ENCODE data around the gene OPN4. TPM values are rescaled to one million over a fixed set of nuclear protein-coding genes. Genes with fewer than 3 reads are reported as not detected.

Gene OPN4
- total and polyA plus RNA-seq, 5 donors from 2014 or later: not detected

DNA sequence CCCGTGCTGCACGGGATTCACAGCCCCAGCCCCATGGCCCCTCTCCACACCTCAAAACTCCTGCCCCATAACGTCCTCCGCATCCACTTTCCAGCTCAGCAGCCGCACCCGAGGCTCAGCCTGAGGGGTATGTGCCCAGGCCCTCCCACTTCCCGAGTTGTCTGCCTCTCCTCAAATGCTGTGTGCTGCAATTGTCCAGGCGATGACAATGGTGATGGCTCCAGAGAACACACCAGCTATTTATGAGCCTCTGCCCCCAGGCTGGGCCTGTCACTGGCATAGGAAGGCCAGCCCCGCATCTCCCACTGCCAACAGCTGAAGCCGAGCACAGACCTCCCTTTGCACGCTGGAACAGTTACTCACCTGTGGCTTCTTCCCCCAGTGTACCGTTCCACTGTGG is 11.5 kb downstream of the OPN4 start:
- H3K4me3 ChIP-seq (ENCODE audit: low read depth, low read length): no peak overlapping the region
- no peaks in the 10 kb centered on the region for H3K4me1 ChIP-seq (ENCODE audit: control insufficient read depth, insufficient read depth, low read length, poor library complexity, severe bottlenecking)
- H3K27me3 ChIP-seq (ENCODE audit: control insufficient read depth, insufficient read depth, low read length): no peaks in the 10 kb centered on the region
- no peak overlapping the region for H3K27ac ChIP-seq (ENCODE audit: insufficient read depth, low read length, poor library complexity, severe bottlenecking)
- Mint-ChIP-seq H3K4me3 (no peak overlapping the region), H3K36me3 (no peaks in the 10 kb centered on the region), H3K4me1 (no peaks in the 10 kb centered on the region), H3K27me3 (no peaks in the 10 kb centered on the region), H3K27ac (peak overlapping the region in 1 of 3 donors; percentile 54), H3K9me3 (no peaks in the 10 kb centered on the region)
- ATAC-seq (ENCODE audit: low read depth in 2 of 2) (no peak), DNase-seq (no peak)
- H3K36me3 ChIP-seq (ENCODE audit: control insufficient read depth, insufficient read depth, low read length): no peaks in the 10 kb centered on the region
- no peaks in the 10 kb centered on the region for H3K9me3 ChIP-seq (ENCODE audit: control insufficient read depth in 2 of 2, low read length in 2 of 2)

DNA sequence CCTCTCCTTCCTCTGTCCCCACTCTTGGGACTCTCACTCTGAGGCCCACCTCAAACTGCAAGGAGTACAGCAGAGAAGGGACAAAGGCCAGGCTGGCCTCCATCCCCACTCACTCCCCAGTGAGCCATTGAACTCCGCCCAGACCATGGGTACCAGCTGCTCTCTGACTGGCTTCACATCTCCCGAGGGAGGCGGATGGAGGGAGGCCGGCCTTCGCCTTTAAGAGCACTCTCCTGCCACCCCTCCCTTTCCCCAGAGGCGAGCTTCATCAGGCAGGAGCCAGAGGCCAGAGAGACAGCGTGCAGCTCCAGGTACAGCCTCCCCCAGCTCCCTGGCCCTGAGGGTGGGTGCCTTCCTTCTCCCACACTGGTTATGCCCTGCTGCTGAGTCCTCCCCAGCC is 12.2 kb downstream of the OPN4 start:
- no peaks in the 10 kb centered on the region for H3K9me3 ChIP-seq (ENCODE audit: control insufficient read depth in 2 of 2, low read length in 2 of 2)
- Mint-ChIP-seq H3K27me3 (no peaks in the 10 kb centered on the region), H3K4me3 (no peak overlapping the region), H3K4me1 (no peaks in the 10 kb centered on the region), H3K9me3 (no peaks in the 10 kb centered on the region), H3K36me3 (no peaks in the 10 kb centered on the region), H3K27ac (no peak overlapping the region)
- H3K27ac ChIP-seq (ENCODE audit: insufficient read depth, low read length, poor library complexity, severe bottlenecking): no peak overlapping the region
- no peak overlapping the region for H3K4me3 ChIP-seq (ENCODE audit: low read depth, low read length)
- ATAC-seq (ENCODE audit: low read depth in 2 of 2) (no peak), DNase-seq (no peak)
- H3K36me3 ChIP-seq (ENCODE audit: control insufficient read depth, insufficient read depth, low read length): no peaks in the 10 kb centered on the region
- H3K4me1 ChIP-seq (ENCODE audit: control insufficient read depth, insufficient read depth, low read length, poor library complexity, severe bottlenecking): no peaks in the 10 kb centered on the region
- no peaks in the 10 kb centered on the region for H3K27me3 ChIP-seq (ENCODE audit: control insufficient read depth, insufficient read depth, low read length)

DNA sequence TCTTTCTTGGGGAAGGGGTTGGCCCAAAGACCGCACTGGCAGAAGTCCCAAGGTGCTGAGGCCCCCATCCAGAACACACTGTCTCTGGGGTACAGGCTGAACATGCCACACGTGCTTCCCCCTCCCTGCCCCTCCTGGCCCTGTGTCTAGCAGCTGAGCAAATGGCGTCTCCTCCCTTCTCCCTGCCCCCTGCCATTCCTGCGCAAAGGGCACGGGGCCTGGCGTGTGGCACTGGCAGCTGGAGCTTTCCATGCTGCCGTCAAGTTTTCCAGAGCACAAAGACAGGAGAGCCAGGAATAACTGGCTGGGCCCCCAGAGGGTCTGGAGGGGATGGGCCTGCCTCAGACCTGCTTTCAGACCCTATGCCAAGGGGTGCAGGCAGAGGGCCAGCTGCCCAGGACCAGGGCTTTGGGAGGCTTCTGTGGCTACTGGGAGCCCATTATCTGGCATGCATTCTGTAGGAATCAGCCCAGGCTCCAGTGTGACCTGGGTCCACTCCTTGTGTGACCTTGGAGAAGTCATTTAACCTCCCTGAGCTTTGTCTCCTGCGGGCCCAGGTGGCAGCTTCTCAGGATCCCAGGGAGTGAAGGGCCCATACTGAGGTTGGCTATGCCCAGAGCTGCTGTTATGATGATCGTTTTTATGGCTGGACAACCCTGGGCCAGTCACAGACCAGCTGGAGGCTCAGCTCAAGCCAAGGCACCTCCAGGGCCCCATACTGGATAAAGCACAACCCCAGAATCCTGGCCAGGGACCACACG is 13.3 kb downstream of the OPN4 start:
- H3K27me3 Mint-ChIP-seq: peaks cover 3% of the 10 kb centered on the region
- H3K4me3 Mint-ChIP-seq: no peak overlapping the region
- DNase-seq (no peak), ATAC-seq (ENCODE audit: low read depth in 2 of 2) (no peak)
- H3K9me3 ChIP-seq (ENCODE audit: control insufficient read depth in 2 of 2, low read length in 2 of 2): no peaks in the 10 kb centered on the region
- H3K9me3 Mint-ChIP-seq: no peaks in the 10 kb centered on the region
- H3K4me1 Mint-ChIP-seq: no peaks in the 10 kb centered on the region
- no peaks in the 10 kb centered on the region for H3K36me3 Mint-ChIP-seq
- H3K27ac ChIP-seq (ENCODE audit: insufficient read depth, low read length, poor library complexity, severe bottlenecking): no peak overlapping the region
- no peak overlapping the region for H3K4me3 ChIP-seq (ENCODE audit: low read depth, low read length)
- no peaks in the 10 kb centered on the region for H3K4me1 ChIP-seq (ENCODE audit: control insufficient read depth, insufficient read depth, low read length, poor library complexity, severe bottlenecking)
- H3K36me3 ChIP-seq (ENCODE audit: control insufficient read depth, insufficient read depth, low read length): no peaks in the 10 kb centered on the region
- H3K27me3 ChIP-seq (ENCODE audit: control insufficient read depth, insufficient read depth, low read length): no peaks in the 10 kb centered on the region
- H3K27ac Mint-ChIP-seq: no peak overlapping the region

DNA sequence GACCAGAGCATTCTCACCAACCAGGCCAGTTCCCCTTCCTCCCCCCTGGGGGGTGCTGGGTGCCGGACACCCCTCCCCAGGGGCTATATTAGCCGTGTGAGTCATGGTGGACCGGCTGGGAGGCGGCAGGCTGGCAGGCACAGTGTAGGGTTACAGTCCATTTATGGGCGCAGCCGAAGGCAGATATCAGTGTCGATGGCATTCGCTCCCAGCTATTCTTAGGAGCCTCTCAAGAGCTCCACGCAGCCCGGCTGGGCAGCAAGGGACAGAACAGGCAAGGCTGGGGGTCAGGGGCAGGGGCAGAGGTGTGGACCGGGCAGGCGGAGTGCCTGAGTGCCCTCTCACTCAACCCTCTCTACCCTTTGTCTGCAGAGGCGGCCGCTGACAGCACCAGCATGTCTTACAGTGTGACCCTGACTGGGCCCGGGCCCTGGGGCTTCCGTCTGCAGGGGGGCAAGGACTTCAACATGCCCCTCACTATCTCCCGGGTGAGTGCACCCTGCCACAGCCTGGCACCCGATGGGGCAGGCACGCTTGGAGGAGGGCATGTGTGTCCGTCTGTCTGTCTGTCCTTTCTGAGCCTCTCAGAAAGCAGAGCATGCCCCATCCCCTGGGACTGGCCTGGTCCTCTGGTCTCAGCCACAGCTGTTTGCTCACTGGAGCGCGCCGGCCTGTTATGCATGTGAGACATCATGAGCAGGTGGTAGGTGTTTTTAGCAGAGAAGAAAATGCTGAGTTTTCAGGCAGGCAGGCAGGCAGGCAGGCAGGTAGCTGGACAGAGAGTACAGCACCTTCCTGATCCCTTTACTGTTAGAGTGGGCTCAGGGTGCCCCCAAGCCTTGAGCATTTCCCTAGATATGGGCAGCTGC is 14.2 kb downstream of the OPN4 start, which contains the start of gene LDB3:
Gene LDB3, plus strand, starts transcription at position 215 of the 869 bp plus-strand sequence. Its CDS starts 181 bp downstream, at position 396.
- Mint-ChIP-seq H3K9me3 (no peaks in the 10 kb centered on the region), H3K4me3 (no peak within 1 kb of the TSS), H3K4me1 (no peaks in the 10 kb centered on the region), H3K36me3 (no peaks in the 10 kb centered on the region), H3K27ac (peak within 1 kb of the TSS in 1 of 3 donors; percentile 88), H3K27me3 (peaks cover 4% of the 10 kb centered on the region)
- DNase-seq (no peak), ATAC-seq (ENCODE audit: low read depth in 2 of 2) (no peak)
- H3K27ac ChIP-seq (ENCODE audit: insufficient read depth, low read length, poor library complexity, severe bottlenecking): no peak within 1 kb of the TSS
- H3K4me3 ChIP-seq (ENCODE audit: low read depth, low read length): no peak within 1 kb of the TSS
- H3K27me3 ChIP-seq (ENCODE audit: control insufficient read depth, insufficient read depth, low read length): no peaks in the 10 kb centered on the region
- no peaks in the 10 kb centered on the region for H3K4me1 ChIP-seq (ENCODE audit: control insufficient read depth, insufficient read depth, low read length, poor library complexity, severe bottlenecking)
- H3K36me3 ChIP-seq (ENCODE audit: control insufficient read depth, insufficient read depth, low read length): no peaks in the 10 kb centered on the region
- no peaks in the 10 kb centered on the region for H3K9me3 ChIP-seq (ENCODE audit: control insufficient read depth in 2 of 2, low read length in 2 of 2)

DNA sequence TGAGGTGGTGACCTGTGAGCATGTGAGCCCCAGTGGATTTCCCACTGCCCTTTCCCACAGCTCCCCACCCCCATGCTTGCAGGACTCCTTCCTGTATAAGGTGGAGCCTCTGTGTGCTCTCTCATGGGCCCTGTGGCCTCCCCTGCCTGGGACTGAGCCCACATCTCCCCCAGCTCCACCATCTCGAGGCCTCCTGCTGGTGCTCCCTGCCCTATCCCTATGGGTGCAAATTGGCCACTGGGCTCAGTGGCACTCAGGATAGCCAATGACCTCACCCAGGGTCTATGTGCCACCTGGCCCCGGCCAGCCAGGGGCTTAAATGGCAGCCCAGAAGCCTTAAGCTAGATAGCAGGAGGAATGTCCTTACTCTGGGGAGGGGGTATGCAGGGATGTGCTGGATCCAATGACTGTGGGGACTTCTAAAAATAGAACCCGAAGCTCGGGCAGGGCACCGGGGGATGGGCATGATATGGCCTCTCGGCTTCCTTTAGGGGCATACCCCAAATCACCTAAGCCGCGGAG is 16.0 kb downstream of the OPN4 start:
- no peaks in the 10 kb centered on the region for H3K9me3 Mint-ChIP-seq
- no peaks in the 10 kb centered on the region for H3K4me1 ChIP-seq (ENCODE audit: control insufficient read depth, insufficient read depth, low read length, poor library complexity, severe bottlenecking)
- H3K4me3 Mint-ChIP-seq: no peak overlapping the region
- no peaks in the 10 kb centered on the region for H3K9me3 ChIP-seq (ENCODE audit: control insufficient read depth in 2 of 2, low read length in 2 of 2)
- H3K27me3 Mint-ChIP-seq: peaks cover 4% of the 10 kb centered on the region
- no peak overlapping the region for H3K27ac ChIP-seq (ENCODE audit: insufficient read depth, low read length, poor library complexity, severe bottlenecking)
- H3K4me1 Mint-ChIP-seq: no peaks in the 10 kb centered on the region
- DNase-seq (no peak), ATAC-seq (ENCODE audit: low read depth in 2 of 2) (no peak)
- no peak overlapping the region for H3K4me3 ChIP-seq (ENCODE audit: low read depth, low read length)
- H3K36me3 Mint-ChIP-seq: no peaks in the 10 kb centered on the region
- no peak overlapping the region for H3K27ac Mint-ChIP-seq
- no peaks in the 10 kb centered on the region for H3K36me3 ChIP-seq (ENCODE audit: control insufficient read depth, insufficient read depth, low read length)
- H3K27me3 ChIP-seq (ENCODE audit: control insufficient read depth, insufficient read depth, low read length): no peaks in the 10 kb centered on the region

DNA sequence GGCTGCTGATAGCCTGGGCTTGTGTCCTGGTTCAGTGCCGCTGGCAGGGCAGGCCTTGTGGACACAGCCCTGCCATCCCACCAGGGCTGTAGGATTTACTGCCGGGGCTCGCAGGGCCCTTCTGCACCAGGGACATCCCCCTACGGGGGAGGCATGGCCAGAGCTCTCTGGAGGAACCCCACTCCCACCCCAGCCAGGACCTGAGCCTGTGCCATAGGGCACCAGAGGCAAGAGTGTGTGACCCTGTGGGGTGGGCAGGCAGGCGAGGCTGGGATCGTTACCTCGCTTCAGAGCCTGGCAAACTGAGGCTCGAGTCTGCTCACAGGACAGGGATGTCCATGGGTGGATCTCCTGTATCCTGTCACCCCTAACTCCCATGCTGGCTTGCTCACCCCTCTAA is 16.5 kb downstream of the OPN4 start:
- Histone ChIP-seq H3K4me1 (ENCODE audit: control insufficient read depth, insufficient read depth, low read length, poor library complexity, severe bottlenecking) (no peaks in the 10 kb centered on the region), H3K27me3 (ENCODE audit: control insufficient read depth, insufficient read depth, low read length) (no peaks in the 10 kb centered on the region), H3K27ac (ENCODE audit: insufficient read depth, low read length, poor library complexity, severe bottlenecking) (no peak overlapping the region), H3K9me3 (ENCODE audit: control insufficient read depth in 2 of 2, low read length in 2 of 2) (no peaks in the 10 kb centered on the region), H3K4me3 (ENCODE audit: low read depth, low read length) (no peak overlapping the region), H3K36me3 (ENCODE audit: control insufficient read depth, insufficient read depth, low read length) (no peaks in the 10 kb centered on the region)
- DNase-seq (no peak), ATAC-seq (ENCODE audit: low read depth in 2 of 2) (no peak)
- no peak overlapping the region for H3K27ac Mint-ChIP-seq
- H3K4me1 Mint-ChIP-seq: no peaks in the 10 kb centered on the region
- H3K27me3 Mint-ChIP-seq: peaks cover 4% of the 10 kb centered on the region
- H3K9me3 Mint-ChIP-seq: no peaks in the 10 kb centered on the region
- no peaks in the 10 kb centered on the region for H3K36me3 Mint-ChIP-seq
- H3K4me3 Mint-ChIP-seq: no peak overlapping the region

DNA sequence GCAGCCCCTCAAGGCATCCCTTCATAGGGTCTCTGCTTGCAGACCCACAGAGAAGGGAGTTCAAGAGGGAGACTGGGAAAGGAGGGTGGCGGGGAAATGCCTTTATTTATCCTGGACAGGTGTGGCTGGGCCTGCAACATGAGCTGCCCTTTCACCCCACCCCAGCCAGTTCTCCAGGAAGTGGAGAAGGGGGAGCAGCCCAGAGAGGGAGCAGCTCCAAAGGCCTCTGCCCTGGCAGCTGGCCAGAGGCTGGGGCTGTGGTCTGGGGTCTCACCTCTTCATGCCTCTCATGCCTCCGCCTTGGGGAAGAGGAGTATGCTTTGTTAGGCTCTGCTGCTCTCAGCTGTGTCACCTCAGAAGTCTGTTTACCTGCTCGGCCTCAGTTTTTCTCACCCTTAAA is 17.1 kb downstream of the OPN4 start:
- no peak for ATAC-seq (ENCODE audit: low read depth in 2 of 2)

More for the DNA sequence above, 17.1 kb downstream of the OPN4 start:
- Mint-ChIP-seq H3K9me3 (no peaks in the 10 kb centered on the region), H3K4me1 (no peaks in the 10 kb centered on the region), H3K36me3 (no peaks in the 10 kb centered on the region), H3K27ac (no peak overlapping the region), H3K27me3 (peaks cover 4% of the 10 kb centered on the region), H3K4me3 (no peak overlapping the region)
- Histone ChIP-seq H3K27ac (ENCODE audit: insufficient read depth, low read length, poor library complexity, severe bottlenecking) (no peak overlapping the region), H3K9me3 (ENCODE audit: control insufficient read depth in 2 of 2, low read length in 2 of 2) (no peaks in the 10 kb centered on the region), H3K4me1 (ENCODE audit: control insufficient read depth, insufficient read depth, low read length, poor library complexity, severe bottlenecking) (no peaks in the 10 kb centered on the region), H3K27me3 (ENCODE audit: control insufficient read depth, insufficient read depth, low read length) (no peaks in the 10 kb centered on the region), H3K4me3 (ENCODE audit: low read depth, low read length) (no peak overlapping the region), H3K36me3 (ENCODE audit: control insufficient read depth, insufficient read depth, low read length) (no peaks in the 10 kb centered on the region)
- no peak for DNase-seq

Data from CD4-positive, CD25-positive, alpha-beta regulatory T cell (primary cell).